Measurements from ENCODE around the gene ATAD5.
"Not testable (repeated sequence)": the region's sequence is repeated elsewhere in the genome, so short reads cannot be mapped to it uniquely, and the experiment has no call there.

Gene ATAD5

GRCh38 chr17:30824356-30825145 is 7.2 kb upstream of the ATAD5 start, which contains the start of gene CRLF3:
Gene CRLF3 (minus strand): TSS chr17:30824692. CDS start chr17:30824651, 41 bp downstream.
- DNase-seq = peak; percentile 87 to 88

GRCh38 chr17:30827082-30827481 is 4.7 kb upstream of the ATAD5 start:
- no peak for DNase-seq

GRCh38 chr17:30829022-30829421 is 2.7 kb upstream of the ATAD5 start:
- DNase-seq = no peak

GRCh38 chr17:30831257-30831656 is 509 bp upstream of the ATAD5 start:
- no peak for DNase-seq

GRCh38 chr17:30832438-30833124 is 815 bp downstream of the ATAD5 start:
- no peak for DNase-seq

GRCh38 chr17:30838202-30838807 is 6.5 kb downstream of the ATAD5 start:
- DNase-seq = no peak

- no peak for DNase-seq
Observed at GRCh38 chr17:30840771-30841170, 9.0 kb downstream of the ATAD5 start.

GRCh38 chr17:30848021-30848420 is 16.3 kb downstream of the ATAD5 start:
- no peak for DNase-seq

GRCh38 chr17:30854146-30854545 is 22.4 kb downstream of the ATAD5 start:
- no peak for DNase-seq

- no peak for DNase-seq
Observed at GRCh38 chr17:30858556-30859250, 26.9 kb downstream of the ATAD5 start.

GRCh38 chr17:30864636-30865035 is 32.9 kb downstream of the ATAD5 start:
- DNase-seq = no peak

GRCh38 chr17:30869005-30869404 is 37.2 kb downstream of the ATAD5 start:
- no peak for DNase-seq

GRCh38 chr17:30886187-30886586 is 54.4 kb downstream of the ATAD5 start:
- DNase-seq = no peak

- DNase-seq = no peak
Observed at GRCh38 chr17:30894236-30894635, 62.5 kb downstream of the ATAD5 start.

- no peak for DNase-seq
Observed at GRCh38 chr17:30897311-30897710, 65.5 kb downstream of the ATAD5 start.

GRCh38 chr17:30905742-30906100 is 74.0 kb downstream of the ATAD5 start:
- DNase-seq = no peak

GRCh38 chr17:30906101-30906911 is 74.5 kb downstream of the ATAD5 start, which contains the start of gene TEFM:
Gene TEFM (minus strand): TSS chr17:30906238. CDS start chr17:30906198, 40 bp downstream.
- DNase-seq = peak; percentile 82

- DNase-seq = no peak
Observed at GRCh38 chr17:30908717-30909420, 77.1 kb downstream of the ATAD5 start.

GRCh38 chr17:30910151-30910550 is 78.4 kb downstream of the ATAD5 start:
- not testable (repeated sequence) for DNase-seq

- no peak for DNase-seq
Observed at GRCh38 chr17:30913955-30914354, 82.2 kb downstream of the ATAD5 start.

- no peak for DNase-seq
Observed at GRCh38 chr17:30915833-30916611, 84.3 kb downstream of the ATAD5 start.

Data from stimulated activated CD4-positive, alpha-beta T cell treated with anti-CD3 and anti-CD28 coated beads, Interleukin-4, amount 100 ng/mL, for 4 hours (primary cell).